OCI-LY1 (cell line): ENCODE data around the gene RASSF4.

ENCODE experiments used
- H2AFZ ChIP-seq: fragments of 200-600 bp; sonication (generic), shearing (Covaris generic); 2 replicates; pipeline ENCODE4 v1.6.0; 2014; ENCODE audit warnings: antibody characterized with exemption, mild to moderate bottlenecking, low read length
- H3F3A ChIP-seq: fragments of 200-600 bp; sonication (generic), shearing (Covaris generic); 2 replicates; pipeline ENCODE4 v1.6.0; 2014; ENCODE audit warnings: mild to moderate bottlenecking, antibody characterized with exemption, low read length, moderate library complexity; ENCODE audit not compliant: insufficient read depth
- H3K27ac ChIP-seq: fragments of 200-600 bp; sonication (generic); 2 replicates; pipeline ENCODE4 v1.5.1; 2014; ENCODE audit warnings: low read length, mixed run types, mild to moderate bottlenecking, low read depth; ENCODE audit not compliant: poor library complexity, severe bottlenecking
- H3K27me3 ChIP-seq: fragments of 200-600 bp; sonication (generic); 2 replicates; pipeline ENCODE4 v1.6.0; 2014; ENCODE audit warnings: antibody characterized with exemption, mild to moderate bottlenecking, low read length, moderate library complexity; ENCODE audit not compliant: insufficient read depth
- H3K36me3 ChIP-seq: fragments of 200-600 bp; sonication (generic); 2 replicates; pipeline ENCODE4 v1.6.1; 2014; ENCODE audit warnings: mild to moderate bottlenecking, antibody characterized with exemption, low read length, moderate library complexity, mixed read lengths; ENCODE audit not compliant: insufficient read depth
- H3K4me1 ChIP-seq: fragments of 200-600 bp; sonication (generic); 2 replicates; pipeline ENCODE4 v1.5.1; 2014; ENCODE audit warnings: mild to moderate bottlenecking, low read length, moderate library complexity; ENCODE audit not compliant: insufficient read depth, severe bottlenecking
- H3K4me2 ChIP-seq: fragments of 200-600 bp; sonication (generic), shearing (Covaris generic); 2 replicates; pipeline ENCODE4 v1.6.1; 2014; ENCODE audit warnings: low read length
- H3K4me3 ChIP-seq: fragments of 200-600 bp; sonication (generic); 2 replicates; pipeline ENCODE4 v1.5.1; 2014; ENCODE audit warnings: low read length, low read depth, mild to moderate bottlenecking, mixed read lengths; ENCODE audit not compliant: poor library complexity, severe bottlenecking
- H3K79me2 ChIP-seq: fragments of 200-600 bp; shearing (Covaris generic); 2 replicates; pipeline ENCODE4 v1.6.1; 2016; ENCODE audit warnings: mixed run types, low read length, mixed read lengths; ENCODE audit not compliant: insufficient read depth
- H3K9ac ChIP-seq: fragments of 200-600 bp; sonication (generic), shearing (Covaris generic); 2 replicates; pipeline ENCODE4 v1.6.1; 2014; ENCODE audit warnings: mild to moderate bottlenecking, low read length, mixed read lengths
- H3K9me2 ChIP-seq: fragments of 200-600 bp; sonication (generic), shearing (Covaris generic); 2 replicates; pipeline ENCODE4 v1.6.1; 2014; ENCODE audit warnings: low read depth, mild to moderate bottlenecking, low read length, mixed read lengths
- H3K9me3 ChIP-seq: fragments of 200-600 bp; shearing (Covaris generic); 2 replicates; pipeline ENCODE4 v1.6.1; 2014; ENCODE audit warnings: low read length, mixed read lengths
- H4K20me1 ChIP-seq: fragments of 200-600 bp; sonication (generic), shearing (Covaris generic); 2 replicates; pipeline ENCODE4 v1.6.0; 2016; ENCODE audit warnings: mild to moderate bottlenecking, low read length; ENCODE audit not compliant: insufficient read depth
- CTCF ChIP-seq: fragments of 200-600 bp; sonication (generic), shearing (Covaris generic); IDR thresholded peaks from 2 replicates; pipeline ENCODE4 v1.5.1; 2017; ENCODE audit warnings: mild to moderate bottlenecking, antibody characterized with exemption, low read length, moderate library complexity, mixed read lengths
- EZH2 ChIP-seq: fragments of 200-600 bp; sonication (generic), shearing (Covaris generic); IDR thresholded peaks from 2 replicates; pipeline ENCODE4 v1.8.0; 2017; ENCODE audit warnings: borderline replicate concordance, mixed run types, mild to moderate bottlenecking, antibody characterized with exemption, low read length, moderate library complexity, mixed read lengths

Gene RASSF4

GRCh38 chr10:44995581-44995913 is 35.9 kb downstream of the RASSF4 start:
- H3K9ac ChIP-seq, result no peak overlapping the region
- H3K9me3 ChIP-seq, result no peaks in the 10 kb centered on the region
- no peaks in the 10 kb centered on the region for H3K9me2 ChIP-seq
- H3K27me3 ChIP-seq, result 0 out of 2 replicates have a peak, but pooled peaks cover 2% of the 10 kb centered on the region
- H3F3A ChIP-seq, result no peaks in the 10 kb centered on the region
- H3K36me3 ChIP-seq, result no peaks in the 10 kb centered on the region
- no peak overlapping the region for H3K4me2 ChIP-seq
- TF ChIP-seq EZH2, result no peak
- TF ChIP-seq CTCF, result no peak
- H3K4me1 ChIP-seq, result peaks cover 5% of the 10 kb centered on the region
- no peak overlapping the region for H3K4me3 ChIP-seq
- no peak overlapping the region for H3K27ac ChIP-seq
- no peaks in the 10 kb centered on the region for H3K79me2 ChIP-seq
- H2AFZ ChIP-seq, result no peak overlapping the region
- H4K20me1 ChIP-seq, result no peaks in the 10 kb centered on the region

GRCh38 chr10:44995914-44996669 is 36.5 kb downstream of the RASSF4 start:
- Histone ChIP-seq H3K9ac (no peak overlapping the region), H3K27ac (no peak overlapping the region), H3K9me3 (no peaks in the 10 kb centered on the region), H4K20me1 (no peaks in the 10 kb centered on the region), H3K4me2 (no peak overlapping the region), H3K4me3 (no peak overlapping the region), H3K36me3 (no peaks in the 10 kb centered on the region), H3K9me2 (no peaks in the 10 kb centered on the region), H3F3A (no peaks in the 10 kb centered on the region), H3K27me3 (no peaks in the 10 kb centered on the region), H3K4me1 (peaks cover 6% of the 10 kb centered on the region), H2AFZ (no peak overlapping the region), H3K79me2 (no peaks in the 10 kb centered on the region)
- TF ChIP-seq CTCF, result no peak
- TF ChIP-seq EZH2, result no peak

GRCh38 chr10:44997105-44997748 is 37.6 kb downstream of the RASSF4 start:
- H3K27me3 ChIP-seq, result no peaks in the 10 kb centered on the region
- no peak overlapping the region for H3K4me2 ChIP-seq
- no peak overlapping the region for H3K9ac ChIP-seq
- H3K9me2 ChIP-seq, result no peaks in the 10 kb centered on the region
- no peak for TF ChIP-seq EZH2
- no peak for TF ChIP-seq CTCF
- peaks cover 5% of the 10 kb centered on the region; the same call in 1 of the 2 replicates for H3K36me3 ChIP-seq
- no peaks in the 10 kb centered on the region for H4K20me1 ChIP-seq
- peaks cover 18% of the 10 kb centered on the region for H3K4me1 ChIP-seq
- no peaks in the 10 kb centered on the region for H3K9me3 ChIP-seq
- no peak overlapping the region for H3K4me3 ChIP-seq
- H3F3A ChIP-seq, result no peaks in the 10 kb centered on the region
- no peak overlapping the region for H3K27ac ChIP-seq
- peaks cover 6% of the 10 kb centered on the region; the same call in 1 of the 2 replicates for H3K79me2 ChIP-seq
- no peak overlapping the region for H2AFZ ChIP-seq
